GM12865 (cell line): Measurements from ENCODE around the gene LRRN4CL.

Source experiments
- DNase-seq: peaks from one replicate; pipeline ENCODE4 v3.0.0; 2010; ENCODE audit warnings: low read depth
- H3K4me3 ChIP-seq: 2 replicates; pipeline ENCODE4 v1.5.1; 2011; ENCODE audit warnings: mild to moderate bottlenecking, low read depth, low read length, control low read depth
- TF ChIP-seq, protein P1 (sequence below): IDR thresholded peaks from 2 replicates; pipeline ENCODE4 v1.5.1; 2011; ENCODE audit warnings: low read length, control low read depth, low read depth, inconsistent platforms; ENCODE audit not compliant: insufficient read depth; ENCODE audit errors: missing control alignments

The LRRN4CL gene

DNA sequence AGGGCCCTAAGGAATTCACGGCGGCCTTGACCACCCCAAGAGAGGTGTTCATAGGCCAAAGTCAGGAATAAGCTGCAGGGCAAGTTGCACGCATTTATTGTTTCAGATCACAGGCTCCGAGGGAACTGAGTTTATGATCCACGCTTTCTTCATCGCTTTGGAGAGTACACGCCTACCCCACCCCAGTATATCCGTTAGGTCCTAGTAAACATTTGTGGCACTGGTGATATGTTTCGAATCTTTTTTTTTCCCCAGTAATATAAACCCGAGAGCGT lies 43.7 kb downstream of the LRRN4CL start:
- DNase-seq = no peak
- peak overlapping the region; percentile 98 for H3K4me3 ChIP-seq
- TF ChIP-seq, protein P1, sequence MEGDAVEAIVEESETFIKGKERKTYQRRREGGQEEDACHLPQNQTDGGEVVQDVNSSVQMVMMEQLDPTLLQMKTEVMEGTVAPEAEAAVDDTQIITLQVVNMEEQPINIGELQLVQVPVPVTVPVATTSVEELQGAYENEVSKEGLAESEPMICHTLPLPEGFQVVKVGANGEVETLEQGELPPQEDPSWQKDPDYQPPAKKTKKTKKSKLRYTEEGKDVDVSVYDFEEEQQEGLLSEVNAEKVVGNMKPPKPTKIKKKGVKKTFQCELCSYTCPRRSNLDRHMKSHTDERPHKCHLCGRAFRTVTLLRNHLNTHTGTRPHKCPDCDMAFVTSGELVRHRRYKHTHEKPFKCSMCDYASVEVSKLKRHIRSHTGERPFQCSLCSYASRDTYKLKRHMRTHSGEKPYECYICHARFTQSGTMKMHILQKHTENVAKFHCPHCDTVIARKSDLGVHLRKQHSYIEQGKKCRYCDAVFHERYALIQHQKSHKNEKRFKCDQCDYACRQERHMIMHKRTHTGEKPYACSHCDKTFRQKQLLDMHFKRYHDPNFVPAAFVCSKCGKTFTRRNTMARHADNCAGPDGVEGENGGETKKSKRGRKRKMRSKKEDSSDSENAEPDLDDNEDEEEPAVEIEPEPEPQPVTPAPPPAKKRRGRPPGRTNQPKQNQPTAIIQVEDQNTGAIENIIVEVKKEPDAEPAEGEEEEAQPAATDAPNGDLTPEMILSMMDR = no peak

GRCh38 chr11:62644220-62644619 lies 45.1 kb downstream of the LRRN4CL start:
- no peak overlapping the region for H3K4me3 ChIP-seq
- no peak for DNase-seq
- TF ChIP-seq, protein P1 = no peak
